GM15510 (cell line): ENCODE measurements around the gene VGF.

Source experiments
- POLR2A ChIP-seq: IDR thresholded peaks from 3 replicates; pipeline ENCODE4 v1.6.1; 2011; ENCODE audit warnings: borderline replicate concordance; ENCODE audit not compliant: insufficient read length; ENCODE audit errors: extremely low read depth

The VGF gene

GRCh38 chr7:101137651-101138212, 27.6 kb downstream of the VGF start:
- no peak for TF ChIP-seq POLR2A

- TF ChIP-seq POLR2A = no peak
Observed at GRCh38 chr7:101134399-101134980, 30.9 kb downstream of the VGF start.

GRCh38 chr7:101133621-101134398, 31.6 kb downstream of the VGF start:
- TF ChIP-seq POLR2A = no peak

GRCh38 chr7:101129603-101130117, 35.7 kb downstream of the VGF start:
- TF ChIP-seq POLR2A = no peak

GRCh38 chr7:101128040-101128834, 37.1 kb downstream of the VGF start:
- no peak for TF ChIP-seq POLR2A

- no peak for TF ChIP-seq POLR2A
Observed at GRCh38 chr7:101127460-101128039, 37.8 kb downstream of the VGF start.

- TF ChIP-seq POLR2A = no peak
Observed at GRCh38 chr7:101126651-101127459, 38.5 kb downstream of the VGF start, which contains the start of gene SERPINE1. SERPINE1 (plus strand) TSS chr7:101127104; CDS start chr7:101128394, 1,290 bp downstream.

- no peak for TF ChIP-seq POLR2A
Observed at GRCh38 chr7:101125989-101126650, 39.2 kb downstream of the VGF start.

GRCh38 chr7:101124376-101125056, 40.9 kb downstream of the VGF start:
- no peak for TF ChIP-seq POLR2A

- TF ChIP-seq POLR2A = no peak
Observed at GRCh38 chr7:101123703-101124068, 41.7 kb downstream of the VGF start.

- TF ChIP-seq POLR2A = no peak
Observed at GRCh38 chr7:101122933-101123702, 42.3 kb downstream of the VGF start.
